ENCODE data around the gene DISP2.
A peak's percentile ranks its signal among the peaks of the same experiment; 100 is the strongest.

DISP2 gene

DNA sequence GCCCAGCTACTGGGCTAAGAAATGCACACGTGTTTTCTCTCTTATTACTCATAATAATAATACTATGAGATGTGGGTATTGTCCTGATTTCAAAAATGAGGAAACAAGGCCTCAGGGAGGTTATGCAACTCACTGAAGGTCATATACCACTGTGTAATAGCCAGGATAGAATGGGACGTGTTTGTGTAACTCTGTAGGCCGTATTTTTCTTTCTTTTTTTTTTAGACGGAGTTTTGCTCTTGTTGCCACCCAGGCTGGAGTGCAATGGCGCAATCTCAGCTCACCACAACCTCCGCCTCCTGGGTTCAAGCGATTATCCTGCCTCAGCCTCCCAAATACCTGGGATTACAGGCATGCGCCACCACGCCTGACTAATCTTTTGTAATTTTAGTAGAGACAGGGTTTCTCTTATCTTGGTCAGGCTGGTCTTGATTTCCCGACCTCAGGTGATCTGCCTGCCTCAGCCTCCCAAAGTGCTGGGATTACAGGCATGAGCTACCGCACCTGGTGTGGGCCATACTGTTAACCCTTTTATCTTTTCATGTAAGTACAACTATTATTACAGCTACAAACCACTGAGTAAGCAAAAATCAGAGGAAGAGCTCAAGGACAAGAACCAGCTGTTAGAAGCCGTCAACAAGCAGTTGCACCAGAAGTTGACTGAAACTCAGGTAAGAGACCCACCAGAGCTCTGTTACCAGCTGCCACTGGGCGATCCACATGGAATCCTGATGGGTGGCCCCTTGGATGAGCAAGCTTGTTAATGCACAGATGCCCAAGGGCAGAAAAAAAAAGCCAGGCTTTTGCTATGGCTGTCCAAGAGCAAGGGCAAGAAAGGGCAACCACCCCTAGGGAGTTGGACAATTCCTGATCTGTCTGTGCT, 31.2 kb downstream of the DISP2 start:
- TF ChIP-seq, protein P1, sequence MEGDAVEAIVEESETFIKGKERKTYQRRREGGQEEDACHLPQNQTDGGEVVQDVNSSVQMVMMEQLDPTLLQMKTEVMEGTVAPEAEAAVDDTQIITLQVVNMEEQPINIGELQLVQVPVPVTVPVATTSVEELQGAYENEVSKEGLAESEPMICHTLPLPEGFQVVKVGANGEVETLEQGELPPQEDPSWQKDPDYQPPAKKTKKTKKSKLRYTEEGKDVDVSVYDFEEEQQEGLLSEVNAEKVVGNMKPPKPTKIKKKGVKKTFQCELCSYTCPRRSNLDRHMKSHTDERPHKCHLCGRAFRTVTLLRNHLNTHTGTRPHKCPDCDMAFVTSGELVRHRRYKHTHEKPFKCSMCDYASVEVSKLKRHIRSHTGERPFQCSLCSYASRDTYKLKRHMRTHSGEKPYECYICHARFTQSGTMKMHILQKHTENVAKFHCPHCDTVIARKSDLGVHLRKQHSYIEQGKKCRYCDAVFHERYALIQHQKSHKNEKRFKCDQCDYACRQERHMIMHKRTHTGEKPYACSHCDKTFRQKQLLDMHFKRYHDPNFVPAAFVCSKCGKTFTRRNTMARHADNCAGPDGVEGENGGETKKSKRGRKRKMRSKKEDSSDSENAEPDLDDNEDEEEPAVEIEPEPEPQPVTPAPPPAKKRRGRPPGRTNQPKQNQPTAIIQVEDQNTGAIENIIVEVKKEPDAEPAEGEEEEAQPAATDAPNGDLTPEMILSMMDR (IDR thresholded peaks at IDR 0.05; ENCODE audit: low read depth, low read length): no peak
- no peak for DNase-seq (ENCODE audit: extremely low read depth, low read depth)

DNA sequence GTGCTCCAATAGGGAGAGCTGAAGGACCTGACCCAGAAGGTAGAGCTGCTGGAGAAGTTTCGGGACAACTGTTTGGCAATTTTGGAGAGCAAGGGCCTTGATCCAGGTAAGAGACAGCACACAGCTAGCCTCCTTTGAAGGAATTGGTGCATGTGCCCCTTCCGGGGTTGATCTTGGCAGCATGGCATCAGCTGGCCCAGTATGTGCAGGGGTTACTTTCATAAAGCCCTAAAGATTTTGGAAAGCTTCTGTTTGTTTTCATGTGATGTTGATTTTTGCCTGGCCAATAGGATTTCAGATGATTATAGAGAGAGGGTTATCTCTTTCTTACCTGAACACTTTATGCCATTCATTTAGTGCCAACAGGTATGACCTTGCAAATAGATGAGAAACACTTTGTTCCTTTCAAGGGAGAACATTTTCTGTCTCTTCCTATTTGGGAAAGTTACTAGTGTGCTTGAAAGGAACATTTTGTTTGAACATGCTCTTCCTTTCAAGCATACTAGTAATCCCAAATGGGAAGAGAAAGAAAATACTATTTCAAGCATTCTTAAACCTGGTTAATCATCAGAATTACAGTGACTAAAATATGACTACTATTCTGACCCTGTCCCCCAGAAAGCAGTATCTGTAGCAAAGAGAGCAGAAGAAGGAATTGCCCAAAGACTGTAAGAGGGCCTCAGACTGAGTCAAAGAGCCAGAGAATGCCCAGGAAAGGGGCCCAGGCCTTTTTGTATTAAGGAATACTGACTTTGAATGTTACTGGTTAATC, 32.0 kb downstream of the DISP2 start:
- DNase-seq (ENCODE audit: extremely low read depth, low read depth): no peak
- TF ChIP-seq, protein P1 (IDR thresholded peaks at IDR 0.05; ENCODE audit: low read depth, low read length): no peak

- TF ChIP-seq, protein P1 (IDR thresholded peaks at IDR 0.05; ENCODE audit: low read depth, low read length): no peak
- peak; percentile 18 for DNase-seq (ENCODE audit: extremely low read depth, low read depth)
Observed at GRCh38 chr15:40392986-40393948, 35.2 kb downstream of the DISP2 start.

DNA sequence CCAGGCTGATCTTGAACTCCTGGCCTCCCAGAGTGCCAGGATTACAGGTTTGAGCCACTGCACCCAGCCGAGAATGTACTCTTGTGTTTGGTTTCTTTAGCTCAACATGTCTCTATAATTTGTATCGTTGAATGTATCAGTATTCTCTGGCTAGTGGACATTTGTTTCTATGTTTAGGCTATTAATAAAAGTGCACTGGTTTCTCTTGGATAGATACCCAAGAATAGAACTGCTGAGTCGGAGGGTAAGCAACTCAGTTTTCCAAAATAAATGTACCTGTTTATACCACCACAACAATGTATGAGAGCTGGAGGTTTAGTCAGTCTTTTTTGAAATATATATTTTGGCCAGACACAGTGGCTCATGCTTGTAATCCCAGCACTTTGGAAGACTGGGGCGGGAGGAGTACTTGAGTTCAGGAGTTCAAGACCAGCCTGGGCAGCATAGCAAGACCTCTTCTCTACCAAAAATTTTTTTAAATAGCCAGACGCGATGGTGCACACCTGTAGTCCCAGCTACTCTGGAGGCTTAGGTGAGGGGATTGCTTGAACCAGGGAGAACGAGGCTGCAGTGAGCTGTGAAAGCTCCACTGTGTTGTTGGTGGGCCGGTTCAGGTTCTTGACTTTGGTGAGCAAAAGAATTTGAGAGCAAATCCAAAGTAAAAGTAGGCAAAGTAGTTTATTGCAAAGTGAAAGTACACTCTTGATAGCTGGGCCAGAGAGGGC, 39.8 kb downstream of the DISP2 start:
- no peak for DNase-seq (ENCODE audit: extremely low read depth, low read depth)
- TF ChIP-seq, protein P1 (IDR thresholded peaks at IDR 0.05; ENCODE audit: low read depth, low read length): no peak

DNA sequence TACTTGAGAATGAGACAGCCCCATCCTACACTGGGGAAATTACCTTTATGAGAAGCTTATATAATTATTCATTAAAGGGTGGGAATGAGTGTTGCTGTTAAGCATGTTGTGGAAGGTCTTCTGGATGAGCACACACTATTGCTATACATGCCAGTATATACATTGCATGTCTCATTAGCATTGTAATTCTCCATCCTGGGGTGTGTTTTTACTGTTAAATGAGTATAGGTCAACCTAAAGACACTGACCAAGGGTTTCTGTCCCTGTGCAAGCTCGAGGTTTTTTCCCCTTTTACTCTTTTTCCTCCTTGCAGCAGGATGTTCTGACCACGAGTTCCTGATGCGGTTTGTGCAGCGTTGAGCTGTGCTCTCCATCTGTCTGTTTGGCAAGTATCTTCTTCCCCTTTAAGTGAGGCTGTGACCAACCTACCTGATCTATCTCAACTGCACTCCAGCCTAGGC, 40.4 kb downstream of the DISP2 start:
- DNase-seq (ENCODE audit: extremely low read depth, low read depth): no peak
- TF ChIP-seq, protein P1 (IDR thresholded peaks at IDR 0.05; ENCODE audit: low read depth, low read length): no peak

- no peak for DNase-seq (ENCODE audit: extremely low read depth, low read depth)
- TF ChIP-seq, protein P1 (IDR thresholded peaks at IDR 0.05; ENCODE audit: low read depth, low read length): no peak
Observed at GRCh38 chr15:40399370-40399769, 41.4 kb downstream of the DISP2 start.

Measured in AG09319 (cell line).